Ureter (tissue), 1 donor: Measurements from ENCODE around the gene NOL4L. TPM values are rescaled to one million over a fixed set of nuclear protein-coding genes. Genes with fewer than 3 reads are reported as not detected.
"Not testable (repeated sequence)": the region's sequence is repeated elsewhere in the genome, so short reads cannot be mapped to it uniquely, and the experiment has no call there.

Source experiments
- DNase-seq: peaks from one replicate; pipeline ENCODE4 v3.0.0-alpha.2; 2020; ENCODE audit warnings: low spot score
- total RNA-seq: library from RNA; stranded (reverse); gene quantifications from one replicate; pipeline ENCODE4 v1.2.4, GENCODE V29; 2023
- donor health status: DM: yes; HTN: yes; CAD: no.

NOL4L gene
- total RNA-seq, 1 donor from 2014 or later = 40.7 TPM

DNA sequence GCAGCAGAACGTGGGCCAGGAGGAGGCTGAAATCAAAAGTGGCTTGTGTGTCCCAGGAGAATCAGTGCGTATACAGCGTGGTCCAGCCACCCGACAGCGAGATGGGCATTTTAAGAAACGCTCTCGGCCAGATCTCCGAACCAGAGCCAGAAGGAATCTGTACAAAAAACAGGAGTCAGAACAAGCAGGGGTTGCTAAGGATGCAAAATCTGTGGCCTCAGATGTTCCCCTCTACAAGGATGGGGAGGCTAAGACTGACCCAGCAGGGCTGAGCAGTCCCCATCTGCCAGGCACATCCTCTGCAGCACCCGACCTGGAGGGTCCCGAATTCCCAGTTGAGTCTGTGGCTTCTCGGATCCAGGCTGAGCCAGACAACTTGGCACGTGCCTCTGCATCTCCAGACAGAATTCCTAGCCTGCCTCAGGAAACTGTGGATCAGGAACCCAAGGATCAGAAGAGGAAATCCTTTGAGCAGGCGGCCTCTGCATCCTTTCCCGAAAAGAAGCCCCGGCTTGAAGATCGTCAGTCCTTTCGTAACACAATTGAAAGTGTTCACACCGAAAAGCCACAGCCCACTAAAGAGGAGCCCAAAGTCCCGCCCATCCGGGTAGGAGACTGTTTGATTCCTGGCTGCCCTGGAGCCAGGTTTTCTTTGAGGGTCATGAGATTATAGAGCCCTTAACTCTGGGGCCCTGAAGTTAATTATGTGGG lies 151.7 kb downstream of the NOL4L start:
- no peak for DNase-seq

DNA sequence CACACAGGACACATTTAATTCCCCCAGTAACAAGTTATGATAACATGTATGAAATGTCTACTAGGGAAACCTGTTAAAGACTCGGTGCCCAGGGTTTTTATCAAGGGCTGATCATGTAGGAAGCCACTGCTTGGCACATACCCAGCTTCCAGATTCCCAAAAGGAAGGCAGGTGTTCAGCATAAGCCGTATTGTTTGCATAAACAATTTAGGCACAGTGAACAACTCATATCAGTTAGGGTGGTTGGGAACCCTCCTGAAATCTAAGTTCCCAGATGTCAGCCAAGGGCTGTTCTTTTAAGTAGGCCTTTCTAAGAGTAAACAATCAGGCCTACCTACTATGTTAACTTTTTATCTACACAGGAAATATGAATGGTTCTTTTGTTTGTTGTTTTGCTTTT lies 152.9 kb downstream of the NOL4L start:
- DNase-seq = no peak

- no peak for DNase-seq
Observed at GRCh38 chr20:32431457-32431856, 153.7 kb downstream of the NOL4L start.

- DNase-seq = no peak
Observed at GRCh38 chr20:32429745-32430360, 155.3 kb downstream of the NOL4L start.

- DNase-seq = no peak
Observed at GRCh38 chr20:32429343-32429742, 155.8 kb downstream of the NOL4L start.

- no peak for DNase-seq
Observed at GRCh38 chr20:32427996-32428395, 157.1 kb downstream of the NOL4L start.

GRCh38 chr20:32421290-32421689 lies 163.8 kb downstream of the NOL4L start:
- no peak for DNase-seq

- DNase-seq = no peak
Observed at GRCh38 chr20:32418376-32418775, 166.8 kb downstream of the NOL4L start.

- DNase-seq = no peak
Observed at GRCh38 chr20:32416206-32416605, 168.9 kb downstream of the NOL4L start.

DNA sequence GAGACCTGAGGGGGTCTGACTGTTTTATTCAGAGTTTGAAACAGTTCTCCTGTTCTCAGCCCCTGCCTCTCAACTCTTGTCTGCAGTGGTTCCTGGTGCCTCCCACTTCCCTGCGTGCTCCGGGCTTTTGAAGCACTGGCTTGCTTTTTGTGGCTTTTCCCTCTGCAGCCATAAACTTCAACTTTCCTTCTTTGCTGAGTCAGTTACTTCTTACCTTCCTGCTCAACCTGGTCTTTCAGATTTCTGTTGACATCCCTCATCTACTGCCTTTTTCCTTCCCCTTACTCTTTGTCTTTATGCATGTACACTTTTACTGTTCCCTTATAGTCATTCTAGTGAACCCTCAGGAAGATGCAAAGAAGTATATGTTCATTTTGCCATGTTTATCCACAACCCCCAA lies 169.6 kb downstream of the NOL4L start:
- DNase-seq = no peak

DNA sequence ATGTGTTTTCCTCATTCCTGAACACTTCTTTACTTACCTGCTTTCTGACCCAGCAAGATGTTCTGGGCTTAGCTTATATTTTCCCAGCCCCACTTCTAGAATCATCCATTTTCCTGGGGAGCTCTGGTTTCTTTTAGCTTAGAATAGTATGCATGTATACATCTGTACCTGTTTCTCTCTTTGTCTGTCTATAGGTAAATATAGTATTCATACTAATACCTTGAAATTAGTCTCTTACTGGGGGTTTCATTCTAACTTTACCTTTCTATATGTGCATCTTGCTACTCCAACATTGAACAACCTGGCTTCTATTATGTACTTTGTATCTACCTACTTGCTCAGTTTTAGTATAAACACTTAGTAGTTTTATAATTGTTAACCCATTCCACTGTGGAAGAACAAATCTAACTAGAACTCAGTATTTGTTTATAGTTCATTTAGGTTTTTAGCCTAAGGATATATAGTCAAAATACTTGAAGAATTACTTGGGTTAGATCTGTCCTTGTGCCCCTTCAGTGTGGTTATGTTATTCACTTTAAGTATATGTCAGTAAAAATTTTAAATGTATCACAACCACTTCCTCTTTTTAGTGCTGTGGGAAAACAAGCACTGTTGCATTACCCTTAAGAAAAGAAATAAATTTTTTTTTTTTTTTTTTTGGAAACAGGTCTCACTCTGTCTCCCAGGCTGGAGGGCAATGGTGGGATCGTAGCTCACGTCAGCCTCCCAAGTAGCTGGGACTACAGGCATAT lies 173.0 kb downstream of the NOL4L start:
- no peak for DNase-seq

DNA sequence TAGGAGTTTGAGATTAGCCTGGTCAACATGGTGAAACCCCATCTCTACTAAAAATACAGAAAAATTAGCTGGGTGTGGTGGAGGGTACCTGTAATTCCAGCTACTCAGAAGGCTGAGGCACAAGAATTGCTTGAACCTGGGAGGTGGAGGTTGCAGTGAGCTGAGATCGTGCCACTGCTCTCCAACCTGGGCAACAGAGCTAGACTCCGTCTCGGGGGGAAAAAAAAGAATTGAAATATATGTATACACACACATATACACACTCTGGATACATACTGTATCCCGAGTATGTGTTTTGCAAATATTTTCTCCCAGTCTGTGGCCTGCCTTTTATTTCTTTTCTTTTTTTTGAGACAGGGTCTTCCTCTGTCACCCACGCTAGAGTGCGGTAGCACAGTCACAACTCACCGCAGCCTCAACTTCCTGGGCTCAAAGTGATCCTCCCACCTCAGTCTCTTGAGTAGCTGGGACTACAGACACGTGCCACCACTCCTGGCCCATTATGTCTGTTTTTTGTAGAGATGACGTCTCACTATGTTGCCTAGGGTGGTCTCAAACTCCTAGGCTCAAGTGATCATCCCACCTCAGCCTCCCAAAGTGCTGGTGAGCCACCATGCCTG lies 177.9 kb downstream of the NOL4L start:
- DNase-seq = not testable (repeated sequence)

GRCh38 chr20:32406701-32407100 lies 178.4 kb downstream of the NOL4L start:
- DNase-seq = no peak

- DNase-seq = no peak
Observed at GRCh38 chr20:32404017-32404416, 181.1 kb downstream of the NOL4L start.

- no peak for DNase-seq
Observed at GRCh38 chr20:32400476-32400875, 184.7 kb downstream of the NOL4L start.

- DNase-seq = no peak
Observed at GRCh38 chr20:32397567-32398084, 187.5 kb downstream of the NOL4L start.

DNA sequence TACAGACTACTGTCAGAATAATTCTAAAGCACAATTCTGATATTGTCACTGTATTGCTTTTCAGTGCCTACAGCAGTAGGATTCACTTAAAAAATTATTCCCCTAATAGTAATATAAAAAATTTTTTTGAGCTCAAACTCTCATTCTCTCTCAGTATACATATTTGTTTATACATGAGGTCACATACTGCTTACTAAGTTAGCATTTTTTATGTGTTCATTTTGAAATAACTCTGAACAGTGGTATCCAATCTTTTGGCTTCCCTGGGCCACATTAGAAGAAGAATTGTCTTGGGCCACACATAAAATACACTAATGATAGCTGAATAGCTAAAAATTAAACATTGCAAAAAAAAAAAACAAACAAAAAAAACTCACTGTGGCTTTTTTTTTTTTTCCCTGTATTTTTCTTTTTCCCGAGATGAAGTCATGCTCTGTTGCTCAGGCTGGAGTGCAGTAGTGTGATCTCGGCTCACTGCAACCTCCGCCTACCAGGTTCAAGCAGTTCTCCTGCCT lies 188.4 kb downstream of the NOL4L start:
- no peak for DNase-seq

DNA sequence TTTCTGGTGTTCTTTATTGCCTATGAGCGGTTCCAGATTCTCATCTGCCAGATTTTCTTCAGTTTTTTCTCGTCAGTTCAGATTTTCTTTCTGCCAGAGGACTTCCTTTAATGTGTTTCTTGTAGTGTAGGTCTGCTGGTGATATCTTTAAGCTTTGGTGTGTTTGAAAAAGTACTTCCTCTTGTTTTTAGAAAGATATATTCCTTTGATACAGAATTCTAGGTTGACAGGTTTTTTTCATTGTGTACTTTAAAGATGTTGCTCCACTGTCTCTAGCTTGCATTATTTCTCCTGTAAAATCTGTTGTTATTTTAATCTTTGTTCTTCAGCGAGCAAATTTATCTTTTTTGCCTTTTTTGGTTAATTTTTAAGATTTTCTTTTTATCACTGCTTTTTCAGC lies 190.1 kb downstream of the NOL4L start:
- DNase-seq = no peak
